ENCODE data around the gene ENTPD6.

Gene ENTPD6

DNA sequence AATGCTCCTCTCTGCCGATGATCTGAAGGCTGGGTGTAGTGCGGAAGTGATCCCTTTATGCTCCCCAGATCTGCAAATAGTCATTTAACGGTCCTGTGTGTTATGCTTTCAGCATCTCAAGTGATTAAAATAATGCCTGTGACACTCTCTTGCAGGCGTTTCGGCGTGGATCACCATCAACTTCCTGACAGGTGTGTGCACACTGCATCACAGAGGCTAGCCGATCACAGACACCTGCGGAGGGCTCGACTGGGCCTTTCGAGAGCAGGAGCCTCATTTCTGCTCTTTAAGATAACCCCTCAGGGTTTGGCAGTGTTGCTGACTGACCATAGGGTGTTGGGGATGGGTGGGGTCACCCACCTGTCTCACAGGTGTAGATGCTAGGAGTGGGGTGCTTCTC lies 20.0 kb downstream of the ENTPD6 start:
- TF ChIP-seq, protein P1, sequence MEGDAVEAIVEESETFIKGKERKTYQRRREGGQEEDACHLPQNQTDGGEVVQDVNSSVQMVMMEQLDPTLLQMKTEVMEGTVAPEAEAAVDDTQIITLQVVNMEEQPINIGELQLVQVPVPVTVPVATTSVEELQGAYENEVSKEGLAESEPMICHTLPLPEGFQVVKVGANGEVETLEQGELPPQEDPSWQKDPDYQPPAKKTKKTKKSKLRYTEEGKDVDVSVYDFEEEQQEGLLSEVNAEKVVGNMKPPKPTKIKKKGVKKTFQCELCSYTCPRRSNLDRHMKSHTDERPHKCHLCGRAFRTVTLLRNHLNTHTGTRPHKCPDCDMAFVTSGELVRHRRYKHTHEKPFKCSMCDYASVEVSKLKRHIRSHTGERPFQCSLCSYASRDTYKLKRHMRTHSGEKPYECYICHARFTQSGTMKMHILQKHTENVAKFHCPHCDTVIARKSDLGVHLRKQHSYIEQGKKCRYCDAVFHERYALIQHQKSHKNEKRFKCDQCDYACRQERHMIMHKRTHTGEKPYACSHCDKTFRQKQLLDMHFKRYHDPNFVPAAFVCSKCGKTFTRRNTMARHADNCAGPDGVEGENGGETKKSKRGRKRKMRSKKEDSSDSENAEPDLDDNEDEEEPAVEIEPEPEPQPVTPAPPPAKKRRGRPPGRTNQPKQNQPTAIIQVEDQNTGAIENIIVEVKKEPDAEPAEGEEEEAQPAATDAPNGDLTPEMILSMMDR (conservative IDR thresholded peaks at IDR 0.05; ENCODE audit: low read depth, low read length): no peak
- H3K4me3 ChIP-seq (ENCODE audit: low read depth, low read length): no peak overlapping the region
- no peak for DNase-seq (ENCODE audit: low read depth)

DNA sequence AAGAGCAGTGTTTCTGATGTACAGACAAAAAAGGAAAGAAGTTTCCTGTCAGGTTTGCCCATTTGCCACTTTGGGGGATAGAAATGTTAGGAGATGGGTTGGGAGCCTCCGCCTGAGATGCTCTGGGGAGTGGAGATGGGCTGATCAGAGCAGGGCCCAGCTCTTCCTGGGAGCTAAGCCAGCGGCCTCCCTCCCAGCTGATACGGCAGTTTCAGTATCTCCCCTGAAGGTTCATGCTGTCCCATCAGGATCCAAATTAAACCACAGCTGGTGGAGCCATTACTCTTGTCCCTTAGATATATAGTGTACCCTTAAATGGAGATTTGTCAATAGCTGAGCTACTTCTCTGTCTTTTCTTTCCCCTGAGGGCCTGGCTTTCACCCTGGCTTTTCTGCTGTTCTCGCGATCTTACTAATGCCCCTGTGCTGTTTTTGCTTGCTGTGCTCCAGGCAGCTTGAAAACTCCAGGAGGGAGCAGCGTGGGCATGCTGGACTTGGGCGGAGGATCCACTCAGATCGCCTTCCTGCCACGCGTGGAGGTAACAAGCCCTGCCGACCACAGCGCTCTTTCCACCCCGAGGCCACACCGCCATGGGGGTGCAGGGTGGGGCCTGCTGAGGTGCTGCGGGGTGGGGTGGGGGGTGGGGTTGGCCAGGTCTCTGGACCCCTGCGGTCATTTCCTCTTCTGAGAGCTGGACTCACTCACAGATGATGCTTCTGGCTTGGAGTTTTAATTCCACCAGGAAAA lies 20.9 kb downstream of the ENTPD6 start:
- TF ChIP-seq, protein P1 (conservative IDR thresholded peaks at IDR 0.05; ENCODE audit: low read depth, low read length): no peak
- H3K4me3 ChIP-seq (ENCODE audit: low read depth, low read length): no peak overlapping the region
- DNase-seq (ENCODE audit: low read depth): no peak

DNA sequence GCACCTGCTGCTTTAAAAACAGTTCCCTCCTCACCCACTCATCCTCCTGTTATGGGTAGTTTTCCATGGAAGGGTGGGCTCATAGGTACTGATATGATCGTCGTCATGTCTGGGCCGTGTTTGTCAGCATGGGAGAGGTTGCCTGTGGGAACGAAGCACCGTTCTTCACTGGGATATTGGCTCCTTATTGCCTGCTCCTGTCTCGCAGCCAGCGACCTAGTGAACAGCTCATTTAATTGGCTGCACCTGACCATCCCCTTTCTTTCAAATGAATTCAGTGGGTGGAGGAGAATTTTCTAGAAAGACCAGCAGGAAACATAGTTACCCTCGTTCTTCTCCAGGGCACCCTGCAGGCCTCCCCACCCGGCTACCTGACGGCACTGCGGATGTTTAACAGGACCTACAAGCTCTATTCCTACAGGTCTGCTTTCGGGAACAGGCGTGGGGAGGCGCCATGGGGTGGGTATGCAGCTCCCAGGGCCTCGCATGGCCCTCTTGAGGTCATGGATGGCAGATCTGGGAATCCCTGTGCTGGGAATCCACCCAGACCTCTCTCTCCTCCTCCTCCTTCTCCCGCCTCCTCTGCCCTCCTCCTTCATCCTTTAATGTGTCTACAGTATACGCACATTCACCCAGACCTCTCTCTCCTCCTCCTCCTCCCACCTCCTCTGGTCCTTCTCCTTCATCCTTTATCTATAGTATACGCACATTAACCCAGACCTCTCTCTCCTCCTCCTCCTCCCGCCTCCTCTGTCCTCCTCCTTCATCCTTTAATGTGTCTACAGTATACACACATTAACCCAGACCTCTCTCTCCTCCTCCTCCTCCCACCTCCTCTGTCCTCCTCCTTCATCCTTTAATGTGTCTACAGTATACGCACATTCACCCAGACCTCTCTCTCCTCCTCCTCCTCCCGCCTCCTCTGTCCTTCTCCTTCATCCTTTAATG lies 21.9 kb downstream of the ENTPD6 start:
- TF ChIP-seq, protein P1 (conservative IDR thresholded peaks at IDR 0.05; ENCODE audit: low read depth, low read length): no peak
- no peak overlapping the region for H3K4me3 ChIP-seq (ENCODE audit: low read depth, low read length)
- DNase-seq (ENCODE audit: low read depth): no peak

DNA sequence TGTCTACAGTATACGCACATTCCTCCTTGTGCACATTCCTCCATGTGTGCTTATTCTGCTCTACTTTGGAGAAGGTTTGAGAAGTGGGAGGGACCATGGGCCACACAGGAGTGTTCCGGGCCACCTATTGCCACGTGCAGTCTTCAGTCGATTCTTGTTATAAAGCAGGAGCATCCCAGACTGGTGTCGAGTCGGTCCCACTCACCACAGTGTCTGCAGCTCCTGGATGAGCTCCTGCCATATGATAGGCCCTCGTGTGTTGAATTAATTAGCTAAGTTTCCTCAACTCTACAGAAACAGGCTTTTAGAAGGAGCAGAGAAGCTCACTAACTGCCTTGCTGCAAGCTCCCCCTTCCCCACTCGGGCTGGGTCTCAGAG lies 22.6 kb downstream of the ENTPD6 start:
- H3K4me3 ChIP-seq (ENCODE audit: low read depth, low read length): no peak overlapping the region
- TF ChIP-seq, protein P1 (conservative IDR thresholded peaks at IDR 0.05; ENCODE audit: low read depth, low read length): no peak
- DNase-seq (ENCODE audit: low read depth): no peak

DNA sequence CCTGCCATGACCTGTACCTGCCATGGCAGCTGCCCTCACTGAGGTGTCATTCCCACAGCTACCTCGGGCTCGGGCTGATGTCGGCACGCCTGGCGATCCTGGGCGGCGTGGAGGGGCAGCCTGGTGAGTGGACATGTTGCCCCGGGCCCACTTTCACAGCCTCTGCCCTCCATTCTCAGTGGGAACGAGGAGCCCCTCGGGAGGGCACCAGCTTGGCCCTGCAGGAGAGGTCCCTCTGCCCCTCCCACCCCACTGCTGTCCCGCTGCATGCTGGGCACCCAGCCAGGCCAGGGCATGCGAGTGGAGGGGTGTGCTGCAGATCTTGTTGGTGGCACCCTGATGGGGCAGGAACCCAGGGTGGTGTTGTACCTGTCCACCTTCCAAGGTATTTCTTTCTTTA lies 23.0 kb downstream of the ENTPD6 start:
- TF ChIP-seq, protein P1 (conservative IDR thresholded peaks at IDR 0.05; ENCODE audit: low read depth, low read length): no peak
- no peak for DNase-seq (ENCODE audit: low read depth)
- H3K4me3 ChIP-seq (ENCODE audit: low read depth, low read length): no peak overlapping the region

DNA sequence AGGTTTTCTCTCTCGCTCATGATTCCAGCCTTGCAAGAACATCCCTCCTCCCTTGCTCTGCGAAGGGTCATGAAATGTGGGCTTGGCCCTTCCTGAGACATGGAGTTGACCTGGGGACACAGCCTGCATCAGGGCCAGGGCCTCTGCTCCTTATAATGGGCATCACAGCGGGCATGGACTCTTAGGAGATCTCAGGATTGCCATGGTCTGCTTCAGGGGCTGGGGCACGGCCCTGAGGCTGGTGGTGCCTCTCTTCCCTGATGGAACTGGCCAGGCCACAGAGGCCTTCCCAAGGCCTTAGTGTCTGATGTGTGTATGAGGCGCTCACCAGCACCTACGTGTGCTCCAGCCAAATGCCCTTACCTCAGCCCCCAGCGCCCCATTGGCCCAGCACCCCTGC lies 23.9 kb downstream of the ENTPD6 start:
- no peak overlapping the region for H3K4me3 ChIP-seq (ENCODE audit: low read depth, low read length)
- no peak for DNase-seq (ENCODE audit: low read depth)
- TF ChIP-seq, protein P1 (conservative IDR thresholded peaks at IDR 0.05; ENCODE audit: low read depth, low read length): no peak
